NCI-H510A treated with DMSO at 0.1 percent for 48 hours (cell line): ENCODE data around the gene WNT5A.

Experiments used
- DNase-seq: peaks from one replicate; lab custom pipeline; 2025; lab: John Stamatoyannopoulos, UW

WNT5A gene

DNA sequence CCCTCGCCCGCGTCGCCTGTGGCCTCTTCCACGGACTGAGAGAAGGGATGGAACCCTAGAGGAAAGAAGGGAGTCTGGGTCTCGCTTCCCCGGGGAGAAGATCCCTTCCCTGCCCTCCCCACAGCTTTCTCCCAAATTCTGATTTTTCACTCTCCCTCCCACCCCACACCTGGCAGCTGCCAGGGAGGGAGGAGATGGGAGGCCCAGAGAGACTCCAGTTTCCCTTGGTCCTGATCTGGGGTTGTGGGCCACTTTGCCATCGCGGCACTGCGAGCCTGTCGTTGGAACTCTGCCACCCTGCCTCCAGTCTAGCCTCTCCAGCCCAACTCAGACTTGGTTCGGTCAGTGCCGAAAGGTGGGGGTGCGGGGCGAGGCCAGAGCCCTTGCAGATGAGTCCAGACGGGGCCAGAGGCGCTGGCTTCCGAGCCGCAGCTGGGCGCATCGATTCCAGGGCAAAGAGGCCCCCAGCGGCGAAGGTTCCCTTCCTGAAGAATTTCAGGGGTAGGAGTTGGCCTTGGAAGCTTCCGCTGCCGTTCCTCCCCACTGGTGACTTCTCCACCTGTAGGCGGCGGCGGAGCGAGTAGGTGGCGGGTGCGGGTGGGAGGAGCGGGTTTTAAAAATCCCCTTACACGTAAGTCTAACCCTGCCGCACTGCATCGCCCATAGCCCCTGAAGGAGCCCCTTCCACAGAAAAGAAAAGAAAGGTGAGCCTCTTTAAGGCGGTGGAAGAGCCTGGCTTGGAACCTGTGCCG, 5.2 kb downstream of the WNT5A start:
- DNase-seq = no peak

DNA sequence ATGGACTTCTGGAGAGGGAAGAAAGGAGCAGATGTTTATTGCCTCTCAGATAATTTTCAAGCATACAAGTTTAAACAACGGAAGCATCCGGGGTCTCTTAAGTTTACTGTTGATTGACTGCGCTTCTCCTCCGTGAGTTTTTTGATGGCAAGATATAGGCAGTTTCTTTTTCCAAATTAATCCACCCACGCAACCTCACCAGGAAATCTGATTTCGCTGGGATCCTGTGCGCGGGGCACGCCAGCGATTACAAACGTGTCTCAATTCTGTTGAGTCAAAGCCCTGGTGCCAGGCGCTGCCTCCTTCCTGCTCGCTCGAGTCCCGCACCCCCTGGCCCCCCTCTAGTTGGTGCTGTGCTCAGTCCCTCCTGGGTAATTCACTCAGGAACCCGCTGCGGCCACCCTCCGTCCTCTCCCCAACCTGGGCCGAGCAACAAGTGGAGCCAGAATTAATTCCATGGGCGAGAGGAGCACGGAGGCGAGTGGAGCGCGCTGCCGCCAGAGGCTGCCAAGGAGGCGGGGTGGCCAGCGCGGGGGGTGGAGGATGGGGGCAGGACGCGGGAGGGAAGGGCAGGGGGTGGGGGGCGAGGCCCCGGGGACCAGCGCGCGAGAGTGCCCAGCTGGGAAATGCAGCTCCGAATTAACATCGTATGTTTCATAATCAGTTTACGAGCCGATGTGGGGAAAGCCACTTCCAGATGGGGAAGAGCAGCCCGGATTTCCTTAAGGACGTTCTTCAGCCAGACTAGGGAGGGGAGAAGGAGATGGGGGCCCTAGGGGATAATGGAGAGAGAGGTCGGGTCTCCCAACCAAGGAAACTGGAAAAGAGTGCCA, 6.0 kb downstream of the WNT5A start:
- DNase-seq = peak; percentile 23

DNA sequence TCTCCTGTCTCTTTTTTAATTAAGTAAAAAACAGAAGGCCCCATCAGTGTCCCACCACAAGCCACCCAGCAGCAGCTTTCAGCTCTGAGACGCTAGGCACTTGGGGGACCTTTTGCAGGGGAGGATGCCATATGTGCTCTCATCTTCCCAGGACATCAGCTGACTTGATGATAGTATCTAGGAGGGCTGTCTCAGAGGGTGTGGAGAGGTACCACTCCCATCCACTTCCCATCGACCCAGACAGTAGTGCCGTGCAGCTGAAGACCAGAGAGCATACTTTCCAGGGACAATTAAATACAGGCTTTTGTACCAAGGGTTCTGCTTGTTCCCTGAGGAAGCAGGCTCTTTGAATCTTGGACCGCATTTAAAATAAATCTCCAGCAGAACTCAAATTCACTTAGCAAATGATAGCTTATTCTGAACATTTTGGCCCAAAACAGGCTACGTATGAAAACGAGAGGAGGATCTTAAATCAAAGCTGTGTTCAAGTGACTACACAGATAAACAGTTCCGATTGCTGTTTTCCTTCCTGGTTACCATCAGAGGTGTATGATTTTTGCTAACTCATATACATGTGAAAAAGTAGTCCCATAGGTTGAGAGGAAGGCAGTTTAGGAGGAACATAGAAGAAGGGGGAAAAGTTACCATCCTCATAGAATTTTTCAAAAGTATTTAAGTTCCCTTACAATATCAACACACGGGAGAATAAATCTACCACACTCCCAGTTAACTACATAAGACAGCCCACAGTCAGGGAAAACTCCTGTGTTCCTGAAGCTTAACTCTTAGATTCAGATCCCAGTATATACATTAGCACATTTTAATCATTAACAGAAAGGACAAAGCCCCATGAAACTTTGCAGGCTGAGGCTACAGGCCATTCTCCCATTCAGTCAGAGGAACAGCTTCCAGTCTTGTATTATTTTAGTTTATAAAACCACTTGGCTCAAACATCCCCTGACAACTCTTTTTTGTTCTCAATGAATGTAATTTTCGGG, 9.5 kb downstream of the WNT5A start:
- peak; percentile 5 for DNase-seq

DNA sequence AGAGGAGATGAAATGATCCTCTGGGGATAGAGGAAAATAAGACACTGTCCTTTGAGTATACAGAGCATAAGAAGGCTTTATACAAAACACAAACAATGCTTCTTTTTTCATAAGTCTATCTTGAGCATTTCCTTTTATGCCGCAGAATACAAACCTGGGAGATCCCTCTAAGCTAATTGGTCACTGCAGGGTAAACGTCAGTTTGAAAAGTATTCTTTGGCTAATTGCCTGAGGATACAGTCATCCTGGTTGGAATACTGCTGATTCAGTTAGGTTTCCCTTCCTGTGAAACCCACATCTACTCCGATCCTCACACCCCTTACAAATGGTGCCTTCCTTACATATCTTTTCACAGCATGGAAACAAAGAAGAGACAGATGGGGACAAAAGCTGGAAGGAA, 10.6 kb downstream of the WNT5A start:
- DNase-seq = no peak

DNA sequence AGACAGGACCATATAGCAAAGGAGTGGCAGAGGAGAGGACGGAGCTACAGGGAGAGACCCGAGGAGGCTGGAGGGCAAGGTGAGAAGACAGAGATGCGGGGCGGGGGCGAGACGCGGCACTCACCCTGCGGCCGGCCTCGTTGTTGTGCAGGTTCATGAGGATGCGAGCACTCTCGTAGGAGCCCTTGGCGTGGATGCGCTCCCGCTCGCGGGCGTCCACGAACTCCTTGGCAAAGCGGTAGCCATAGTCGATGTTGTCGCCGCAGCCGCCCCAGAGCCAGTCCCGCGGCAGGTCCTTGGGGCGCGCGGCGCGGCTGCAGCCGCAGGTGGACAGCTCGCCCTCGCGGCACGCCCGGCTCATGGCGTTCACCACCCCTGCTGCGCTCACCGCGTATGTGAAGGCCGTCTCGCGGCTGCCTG, 12.9 kb downstream of the WNT5A start:
- DNase-seq = no peak

DNA sequence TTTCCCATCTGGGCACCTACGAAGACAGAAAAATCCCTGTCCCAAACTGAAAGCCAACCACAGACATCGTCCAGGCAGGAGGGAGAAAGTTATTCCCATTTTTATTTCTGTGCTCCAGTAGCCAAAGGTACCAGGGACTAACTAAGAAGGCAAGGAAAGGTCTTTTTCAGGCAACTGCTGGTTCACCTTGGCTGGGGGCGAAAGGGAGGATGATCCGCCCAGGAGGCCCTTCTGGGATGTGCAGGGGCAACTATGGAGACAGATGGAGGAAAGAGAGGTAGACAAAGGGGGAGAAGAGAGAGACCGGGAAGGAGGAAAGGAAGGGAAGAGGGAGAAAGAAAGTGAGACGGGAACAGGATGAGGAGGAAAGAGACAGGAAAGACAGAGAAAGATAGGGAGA, 13.3 kb downstream of the WNT5A start:
- DNase-seq = no peak

DNA sequence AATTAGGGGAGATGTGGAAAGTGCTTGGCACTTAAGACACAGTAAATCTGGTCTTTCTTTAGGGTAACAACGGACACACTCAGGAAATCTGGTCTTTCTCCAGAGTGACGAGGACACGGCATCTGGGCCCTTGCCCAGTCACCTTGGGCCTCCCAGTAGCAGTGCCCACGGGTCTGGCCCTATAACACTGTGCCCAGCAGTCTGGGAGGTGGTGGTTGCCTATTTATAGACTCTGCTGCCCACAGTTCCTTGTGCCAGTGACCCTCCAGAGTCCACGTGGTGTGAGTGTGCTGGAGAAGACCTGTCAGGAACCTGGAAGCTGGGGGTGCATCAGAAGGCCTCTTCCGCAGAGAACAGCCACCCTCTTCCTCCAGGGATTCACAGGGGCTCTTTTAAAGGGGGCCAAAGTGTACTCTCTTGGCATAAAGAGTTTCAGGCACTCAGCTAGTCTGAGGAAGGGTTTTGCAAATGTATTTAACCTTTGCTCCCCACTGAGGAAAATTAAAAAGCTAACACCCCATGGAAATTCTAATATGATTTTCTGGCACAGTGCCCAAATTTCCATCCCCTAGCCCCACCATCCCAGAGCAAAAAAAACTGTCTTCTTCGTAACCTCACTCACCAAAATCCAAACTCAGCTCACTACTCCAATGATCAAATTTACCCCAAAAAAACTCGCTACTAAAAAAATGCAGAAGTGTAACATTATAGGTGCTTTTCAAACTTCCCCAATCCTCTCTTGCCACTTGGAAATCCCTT, 15.4 kb downstream of the WNT5A start:
- DNase-seq = no peak

DNA sequence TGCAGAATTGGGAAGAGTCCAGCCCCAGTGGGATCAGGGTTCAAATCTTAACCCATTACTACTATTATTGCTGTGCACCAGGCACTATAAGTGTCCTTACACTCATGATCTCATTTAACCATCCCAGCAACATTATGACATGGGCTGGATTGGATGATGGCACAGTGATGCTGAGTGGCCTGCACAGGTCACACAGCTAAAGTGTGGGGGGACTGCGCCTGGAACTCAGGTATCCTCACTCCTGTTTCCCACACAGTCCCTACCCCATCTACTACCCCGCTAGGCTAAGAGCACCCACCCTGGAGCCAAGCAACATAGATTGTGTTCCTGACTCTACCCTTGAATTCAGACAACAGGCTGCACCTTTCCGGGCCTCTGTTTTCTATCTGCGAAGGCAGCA, 16.0 kb downstream of the WNT5A start:
- no peak for DNase-seq

DNA sequence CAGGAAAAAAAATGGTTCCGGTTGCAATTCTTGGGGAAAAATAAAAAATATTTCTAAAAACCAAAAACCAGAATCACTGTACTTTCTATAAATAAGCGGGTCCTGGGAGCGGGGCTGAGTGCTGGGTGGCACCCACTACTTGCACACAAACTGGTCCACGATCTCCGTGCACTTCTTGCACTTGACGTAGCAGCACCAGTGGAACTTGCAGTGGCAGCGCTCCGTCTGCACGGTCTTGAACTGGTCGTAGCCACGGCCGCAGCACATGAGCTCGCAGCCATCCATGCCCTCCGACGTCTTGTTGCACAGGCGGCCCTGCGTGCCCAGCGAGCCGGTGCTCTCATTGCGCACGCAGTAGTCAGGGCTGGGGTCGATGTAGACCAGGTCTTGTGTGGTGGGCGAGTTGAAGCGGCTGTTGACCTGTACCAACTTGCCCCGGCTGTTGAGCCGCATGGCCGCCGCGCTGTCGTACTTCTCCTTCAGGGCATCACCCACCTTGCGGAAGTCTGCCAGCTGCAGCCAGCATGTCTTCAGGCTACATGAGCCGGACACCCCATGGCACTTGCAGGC, 17.1 kb downstream of the WNT5A start:
- no peak for DNase-seq

DNA sequence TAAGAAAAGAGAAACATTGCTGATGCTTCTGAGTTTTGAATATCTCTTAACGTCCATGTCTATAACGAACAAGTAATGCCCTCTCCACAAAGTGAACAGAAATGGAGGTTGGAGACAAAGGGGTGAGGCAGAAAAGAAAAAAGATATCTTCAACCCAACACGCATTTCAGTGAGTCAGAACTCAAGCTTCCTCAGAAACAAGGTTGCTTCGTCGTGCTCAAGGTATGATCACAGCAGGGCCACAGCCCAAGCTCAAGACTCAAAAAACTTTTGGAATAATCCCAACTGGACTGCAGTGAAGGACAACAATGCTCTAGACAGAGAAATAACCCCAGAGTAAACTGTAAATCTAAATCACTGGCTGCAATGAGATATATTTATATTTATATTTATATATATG, 18.9 kb downstream of the WNT5A start:
- DNase-seq = no peak

DNA sequence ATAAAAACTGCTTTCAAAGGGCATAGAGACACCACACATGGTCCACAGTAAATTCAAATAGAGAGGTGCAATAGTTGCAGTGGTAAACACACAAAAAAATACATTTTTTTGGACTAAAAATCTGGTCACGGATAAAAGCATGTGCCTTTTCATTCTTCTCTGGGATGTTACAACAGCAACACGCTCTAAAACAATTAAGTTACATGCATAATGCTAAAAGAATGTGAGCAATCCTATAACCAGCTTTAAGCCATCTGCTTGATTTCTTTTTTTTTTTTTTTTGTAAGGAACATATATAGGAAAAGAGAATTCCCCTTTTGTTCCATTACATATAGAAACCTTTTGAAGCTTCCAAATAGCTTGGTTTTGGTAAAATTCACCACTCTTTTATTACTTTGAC, 20.0 kb downstream of the WNT5A start:
- no peak for DNase-seq

DNA sequence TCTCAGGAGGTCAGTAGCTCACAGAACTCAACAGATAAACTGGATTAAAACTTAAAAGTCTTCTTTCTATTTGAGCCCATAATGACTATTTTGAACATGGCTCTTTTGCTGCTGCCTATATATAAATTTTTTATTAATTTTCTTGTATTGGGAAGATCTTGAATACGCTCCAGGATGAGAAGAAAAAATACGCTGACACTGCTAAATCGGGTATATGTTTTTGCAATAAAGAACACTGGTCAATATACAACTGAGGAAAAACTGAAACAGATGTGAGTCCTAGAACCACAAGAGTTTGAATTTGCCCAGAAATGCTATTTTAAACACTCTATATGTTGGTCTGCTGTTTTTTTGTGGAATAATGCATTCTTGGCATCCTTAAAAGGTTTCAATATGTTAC, 20.6 kb downstream of the WNT5A start:
- no peak for DNase-seq

DNA sequence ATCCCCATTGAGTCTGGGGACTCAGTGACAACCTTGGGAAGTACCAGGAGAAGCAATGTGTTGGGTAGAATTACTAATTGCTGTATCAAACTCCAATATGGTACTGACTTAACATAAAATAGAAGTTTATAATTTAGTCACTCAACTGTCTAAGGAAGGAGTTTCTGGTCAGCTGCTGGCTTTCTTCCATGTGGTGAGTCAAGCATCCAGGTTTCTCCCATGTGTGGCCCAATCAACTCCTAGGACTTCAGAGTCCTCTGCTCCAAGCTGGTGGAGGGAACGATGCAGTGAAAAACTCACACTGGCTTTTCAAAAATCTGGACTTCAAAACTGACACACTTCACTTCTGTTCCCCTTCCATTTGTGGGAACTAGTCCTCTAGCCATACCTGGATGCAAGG, 25.2 kb downstream of the WNT5A start:
- DNase-seq = no peak

DNA sequence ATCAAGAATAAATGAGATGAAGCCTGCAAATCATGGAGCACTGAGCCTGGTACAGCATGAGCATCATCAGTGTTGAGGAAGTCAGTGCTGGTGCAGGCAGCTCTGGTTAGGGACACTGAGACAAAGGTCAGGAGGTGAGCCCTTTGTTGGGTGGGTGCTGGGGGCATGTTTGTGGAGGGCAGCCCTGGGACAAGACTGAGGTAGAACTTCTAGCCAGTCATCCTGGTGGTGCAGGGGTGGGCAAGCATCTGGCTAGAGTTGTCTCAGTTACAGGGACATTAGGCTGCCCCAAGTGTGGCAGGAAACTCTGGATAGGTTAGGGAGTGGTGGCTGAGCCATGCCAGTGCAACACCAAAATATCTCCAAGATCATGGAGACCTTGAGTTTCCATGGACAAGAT, 27.3 kb downstream of the WNT5A start:
- DNase-seq = no peak

DNA sequence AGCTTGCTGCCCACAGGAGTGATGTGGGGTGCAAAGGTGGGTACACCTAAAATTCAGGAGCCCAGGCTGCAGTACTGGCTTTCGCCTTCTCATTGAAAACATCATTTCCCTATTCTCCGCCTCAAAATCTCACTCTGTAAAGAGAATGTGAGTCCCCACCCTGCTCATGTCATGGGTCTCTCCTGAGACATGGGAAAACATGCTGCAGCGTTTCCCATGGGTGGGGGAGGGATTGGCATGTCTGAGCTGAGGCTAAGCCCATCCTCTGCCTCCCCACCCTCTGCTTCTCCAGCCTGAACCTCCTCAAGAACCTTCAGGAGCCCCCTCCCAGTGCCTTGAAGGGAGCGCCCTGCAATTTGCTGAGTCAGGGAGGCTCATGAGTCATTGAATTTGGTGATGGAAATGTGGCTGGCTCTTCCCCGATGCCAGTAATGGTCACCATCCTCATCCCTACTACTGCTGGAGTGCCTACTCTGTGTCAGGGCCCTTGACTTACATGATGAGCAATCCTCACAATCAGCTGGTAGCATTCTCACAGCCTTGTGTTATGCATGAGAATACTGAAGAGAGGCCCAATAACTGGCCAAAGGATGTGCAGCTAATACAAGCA, 28.8 kb downstream of the WNT5A start:
- DNase-seq = no peak

DNA sequence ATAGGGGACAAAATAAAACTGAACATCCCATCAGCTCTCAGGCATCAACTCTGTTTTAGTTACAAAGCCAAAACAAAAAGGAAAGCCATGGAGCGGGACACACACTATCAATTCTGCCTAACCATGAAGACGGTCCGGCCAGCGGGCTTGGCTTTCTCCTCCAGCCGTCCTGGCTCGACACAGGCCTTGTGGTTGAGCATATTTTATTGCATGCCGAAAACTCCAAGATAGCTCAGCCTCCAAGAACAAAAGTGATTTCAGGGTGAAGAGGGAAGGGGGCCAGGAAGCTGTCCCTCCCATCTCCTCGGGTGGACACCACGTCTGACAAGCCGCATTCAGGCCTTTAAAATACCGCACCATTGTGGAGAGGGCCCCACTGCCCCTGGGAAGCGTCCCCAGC, 31.2 kb downstream of the WNT5A start:
- DNase-seq = no peak

DNA sequence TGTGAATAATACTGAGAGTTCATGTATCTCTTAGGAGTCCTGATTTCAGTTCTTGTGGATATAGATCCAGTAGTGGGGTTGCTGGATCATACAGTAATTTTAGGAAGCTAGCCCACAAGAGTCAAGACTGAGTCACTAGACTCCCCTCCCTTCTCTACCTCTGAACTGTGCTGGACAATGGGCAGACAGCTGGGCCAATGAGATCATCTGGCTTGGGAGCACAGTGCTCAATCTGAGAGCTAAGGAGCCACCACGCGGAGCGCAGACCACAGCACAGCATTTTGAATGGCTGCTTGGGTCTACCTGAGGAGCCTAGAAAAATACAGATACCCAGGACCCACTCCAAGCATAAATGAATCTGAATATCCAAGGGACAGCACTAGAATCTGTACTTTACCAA, 32.5 kb downstream of the WNT5A start:
- no peak for DNase-seq

DNA sequence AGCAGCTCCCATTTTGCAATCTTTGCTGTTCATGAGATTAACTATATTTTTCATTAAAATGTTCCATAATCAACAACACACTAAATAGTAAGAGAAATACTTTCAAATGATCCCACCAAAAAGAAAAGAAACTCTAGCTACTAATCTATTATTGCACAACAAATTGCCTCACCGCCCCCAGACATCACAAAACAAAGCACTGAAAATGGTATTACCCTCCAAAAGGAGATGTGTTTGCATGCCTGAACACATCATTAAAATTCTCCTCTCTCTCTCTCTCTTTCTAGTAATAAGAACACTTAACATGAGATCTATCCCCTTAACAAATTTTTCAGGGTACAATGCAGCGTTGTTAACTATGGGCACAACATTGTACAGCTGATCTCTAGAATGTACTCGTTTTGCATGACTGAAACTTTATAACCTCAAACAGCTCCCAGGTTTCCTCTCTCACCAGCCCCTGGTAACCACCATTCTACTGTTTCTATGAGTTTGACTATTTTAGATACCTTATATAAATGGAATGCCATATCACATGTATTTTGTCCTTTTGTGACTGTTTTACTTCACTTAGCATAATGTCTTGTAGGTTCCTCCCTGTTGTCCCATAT, 33.1 kb downstream of the WNT5A start:
- DNase-seq = no peak

DNA sequence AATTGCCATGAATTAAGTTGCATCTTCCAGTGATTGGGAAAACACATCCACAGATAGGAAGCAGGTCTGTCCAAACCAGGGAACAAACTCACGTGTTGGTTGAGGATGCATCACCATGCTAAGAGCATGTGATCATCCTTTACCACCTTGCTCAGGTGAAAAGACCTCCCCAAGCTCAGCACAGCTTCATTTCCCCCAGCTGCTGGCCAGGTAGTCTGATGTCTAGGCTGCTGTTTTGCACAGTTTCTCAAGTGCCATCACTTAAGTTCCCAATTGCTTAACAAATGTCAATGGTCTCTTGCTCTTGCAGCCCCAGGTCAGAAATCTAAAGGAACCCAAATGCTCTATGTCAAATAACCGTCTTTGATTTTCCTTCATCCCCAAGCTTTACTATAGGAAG, 34.2 kb downstream of the WNT5A start:
- no peak for DNase-seq

DNA sequence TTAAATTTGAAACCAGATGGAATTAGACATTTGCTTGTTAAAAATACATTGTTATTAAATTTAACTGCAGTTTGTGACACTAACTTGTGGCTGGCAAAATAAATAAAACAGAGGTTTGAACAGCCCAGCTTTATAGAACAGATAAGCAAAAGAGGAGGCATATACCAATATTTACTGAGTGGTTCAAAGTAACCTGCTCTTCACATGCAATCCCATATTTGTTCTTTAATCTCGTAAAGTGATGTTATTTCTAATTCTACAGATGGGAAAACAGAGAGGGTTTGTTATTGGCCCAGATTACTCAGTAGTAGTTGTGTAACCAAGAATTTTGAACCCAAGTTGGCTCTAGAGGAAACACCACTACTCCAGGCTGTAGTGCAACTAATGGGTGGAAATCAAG, 37.6 kb downstream of the WNT5A start:
- DNase-seq = no peak
